ENCODE measurements around the gene MAD1L1. TPM values are rescaled to one million over a fixed set of nuclear protein-coding genes. Genes with fewer than 3 reads are reported as not detected.

The MAD1L1 gene
- total RNA-seq, 1 experiment from 2014 or later: 38.5 TPM

DNA sequence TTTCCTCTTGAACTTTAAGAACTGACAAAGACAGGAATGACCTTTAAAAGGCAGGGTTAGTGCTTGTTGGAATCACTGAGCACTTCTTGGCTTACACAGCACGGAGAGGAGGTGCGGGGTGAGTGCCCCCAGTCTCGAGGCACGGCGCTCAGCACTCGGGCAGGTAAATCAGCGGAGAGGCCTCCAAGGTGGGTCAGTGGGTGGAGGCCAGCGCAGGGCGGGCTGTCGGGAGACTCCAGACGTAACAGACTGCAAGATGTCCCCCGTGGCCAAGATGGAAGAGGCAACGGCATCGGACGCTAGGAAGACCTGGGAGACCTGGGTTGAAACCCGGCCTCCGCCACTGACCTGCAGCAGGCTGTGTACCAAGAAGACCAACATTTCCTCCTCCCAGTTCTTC, 149.4 kb downstream of the MAD1L1 start (continued):
- TF ChIP-seq, protein P1, sequence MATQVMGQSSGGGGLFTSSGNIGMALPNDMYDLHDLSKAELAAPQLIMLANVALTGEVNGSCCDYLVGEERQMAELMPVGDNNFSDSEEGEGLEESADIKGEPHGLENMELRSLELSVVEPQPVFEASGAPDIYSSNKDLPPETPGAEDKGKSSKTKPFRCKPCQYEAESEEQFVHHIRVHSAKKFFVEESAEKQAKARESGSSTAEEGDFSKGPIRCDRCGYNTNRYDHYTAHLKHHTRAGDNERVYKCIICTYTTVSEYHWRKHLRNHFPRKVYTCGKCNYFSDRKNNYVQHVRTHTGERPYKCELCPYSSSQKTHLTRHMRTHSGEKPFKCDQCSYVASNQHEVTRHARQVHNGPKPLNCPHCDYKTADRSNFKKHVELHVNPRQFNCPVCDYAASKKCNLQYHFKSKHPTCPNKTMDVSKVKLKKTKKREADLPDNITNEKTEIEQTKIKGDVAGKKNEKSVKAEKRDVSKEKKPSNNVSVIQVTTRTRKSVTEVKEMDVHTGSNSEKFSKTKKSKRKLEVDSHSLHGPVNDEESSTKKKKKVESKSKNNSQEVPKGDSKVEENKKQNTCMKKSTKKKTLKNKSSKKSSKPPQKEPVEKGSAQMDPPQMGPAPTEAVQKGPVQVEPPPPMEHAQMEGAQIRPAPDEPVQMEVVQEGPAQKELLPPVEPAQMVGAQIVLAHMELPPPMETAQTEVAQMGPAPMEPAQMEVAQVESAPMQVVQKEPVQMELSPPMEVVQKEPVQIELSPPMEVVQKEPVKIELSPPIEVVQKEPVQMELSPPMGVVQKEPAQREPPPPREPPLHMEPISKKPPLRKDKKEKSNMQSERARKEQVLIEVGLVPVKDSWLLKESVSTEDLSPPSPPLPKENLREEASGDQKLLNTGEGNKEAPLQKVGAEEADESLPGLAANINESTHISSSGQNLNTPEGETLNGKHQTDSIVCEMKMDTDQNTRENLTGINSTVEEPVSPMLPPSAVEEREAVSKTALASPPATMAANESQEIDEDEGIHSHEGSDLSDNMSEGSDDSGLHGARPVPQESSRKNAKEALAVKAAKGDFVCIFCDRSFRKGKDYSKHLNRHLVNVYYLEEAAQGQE (IDR thresholded peaks at IDR 0.05; ENCODE audit: low read depth): no peak

DNA sequence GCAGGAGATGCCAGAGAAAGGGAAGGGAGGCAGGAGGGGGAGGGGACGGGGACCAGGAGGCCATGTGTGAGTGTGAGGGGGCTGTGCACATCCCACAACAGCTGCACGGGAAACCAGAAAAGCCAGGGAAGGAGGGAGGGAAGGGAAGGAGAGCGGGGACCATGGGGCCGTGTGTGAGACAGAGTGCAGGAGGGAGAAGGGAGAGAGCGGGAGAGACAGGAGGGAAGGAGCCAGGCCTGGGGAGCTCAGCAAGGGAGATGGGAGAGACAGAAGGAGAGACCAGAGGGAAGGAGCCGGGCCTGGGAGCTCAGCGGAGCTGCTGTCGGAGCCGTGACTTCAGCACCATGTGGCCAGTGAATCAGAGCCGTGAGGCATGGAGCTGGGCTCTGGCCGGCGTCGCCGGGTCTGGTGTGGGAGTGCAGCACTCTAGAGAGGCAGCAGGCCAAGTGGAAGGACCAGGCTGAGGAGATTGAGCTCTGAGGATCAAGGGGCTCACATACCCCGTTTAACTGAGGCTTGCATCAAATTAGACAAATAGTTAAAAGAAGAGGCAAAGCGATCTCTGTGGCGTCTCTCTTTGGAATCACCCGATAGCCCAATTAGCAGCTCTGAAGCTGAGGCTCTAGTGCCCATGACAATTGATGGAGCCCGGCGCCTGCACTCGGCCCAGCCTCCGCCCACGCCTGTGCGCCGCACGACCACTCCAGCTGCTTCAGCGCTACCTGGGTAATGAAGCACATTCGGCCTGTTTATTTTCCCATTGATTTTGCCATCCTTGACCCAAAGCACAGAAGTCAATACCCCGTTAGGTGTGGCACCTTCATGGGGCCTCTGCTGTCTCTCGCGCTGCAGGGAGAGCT, 150.4 kb downstream of the MAD1L1 start:
- no peak overlapping the region for H3K4me3 ChIP-seq (replicated peaks in 1 of 2; ENCODE audit: low read depth in 1 of 2, low read length in 2 of 2)
- H3K9me3 ChIP-seq (ENCODE audit: control insufficient read depth in 1 of 2, insufficient read depth in 1 of 2, low read depth in 1 of 2, low read length in 2 of 2): no peaks in the 10 kb centered on the region
- DNase-seq (ENCODE audit: low read depth, low spot score) (no peak), ATAC-seq (no peak)
- no peak overlapping the region for H3K27ac ChIP-seq (ENCODE audit: low read depth, low read length)
- CTCF ChIA-PET: no interaction called here
- POLR2A ChIA-PET: no interaction called here
- no TSS peak for BruUV-seq (replicated peaks)
- TF ChIP-seq YY1 (IDR thresholded peaks at IDR 0.05; ENCODE audit: extremely low read depth, insufficient replicate concordance, low read depth, low read length) (no peak), CEBPB (IDR thresholded peaks at IDR 0.05; ENCODE audit: low read depth) (no peak), SRF (IDR thresholded peaks at IDR 0.05; ENCODE audit: low read depth) (no peak)
- TF ChIP-seq, protein P2, sequence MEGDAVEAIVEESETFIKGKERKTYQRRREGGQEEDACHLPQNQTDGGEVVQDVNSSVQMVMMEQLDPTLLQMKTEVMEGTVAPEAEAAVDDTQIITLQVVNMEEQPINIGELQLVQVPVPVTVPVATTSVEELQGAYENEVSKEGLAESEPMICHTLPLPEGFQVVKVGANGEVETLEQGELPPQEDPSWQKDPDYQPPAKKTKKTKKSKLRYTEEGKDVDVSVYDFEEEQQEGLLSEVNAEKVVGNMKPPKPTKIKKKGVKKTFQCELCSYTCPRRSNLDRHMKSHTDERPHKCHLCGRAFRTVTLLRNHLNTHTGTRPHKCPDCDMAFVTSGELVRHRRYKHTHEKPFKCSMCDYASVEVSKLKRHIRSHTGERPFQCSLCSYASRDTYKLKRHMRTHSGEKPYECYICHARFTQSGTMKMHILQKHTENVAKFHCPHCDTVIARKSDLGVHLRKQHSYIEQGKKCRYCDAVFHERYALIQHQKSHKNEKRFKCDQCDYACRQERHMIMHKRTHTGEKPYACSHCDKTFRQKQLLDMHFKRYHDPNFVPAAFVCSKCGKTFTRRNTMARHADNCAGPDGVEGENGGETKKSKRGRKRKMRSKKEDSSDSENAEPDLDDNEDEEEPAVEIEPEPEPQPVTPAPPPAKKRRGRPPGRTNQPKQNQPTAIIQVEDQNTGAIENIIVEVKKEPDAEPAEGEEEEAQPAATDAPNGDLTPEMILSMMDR (IDR thresholded peaks at IDR 0.05 in 2 of 3, conservative IDR thresholded peaks at IDR 0.05 in 1 of 3; ENCODE audit: borderline replicate concordance in 1 of 3, insufficient read depth in 1 of 3, low read depth in 2 of 3, low read length in 2 of 3): no peak
- H3K4me1 ChIP-seq (ENCODE audit: control insufficient read depth in 1 of 2, insufficient read depth in 2 of 2, low read length in 2 of 2): no peaks in the 10 kb centered on the region
- H4K20me1 ChIP-seq (ENCODE audit: insufficient read depth): no peaks in the 10 kb centered on the region
- no peaks in the 10 kb centered on the region for H3K9me2 ChIP-seq (ENCODE audit: insufficient read depth)
- no peaks in the 10 kb centered on the region for H3K27me3 ChIP-seq (ENCODE audit: insufficient read depth, low read length)
- H3K36me3 ChIP-seq (ENCODE audit: control insufficient read depth in 1 of 2, insufficient read depth in 2 of 2, low read length in 2 of 2): no peaks in the 10 kb centered on the region
- no peak overlapping the region for H3K4me2 ChIP-seq (ENCODE audit: low read length)
- H2AFZ ChIP-seq (ENCODE audit: low read depth, low read length, poor library complexity, severe bottlenecking): no peak overlapping the region
- intact Hi-C loops (cut with micrococcal nuclease): no loop called here
- RAD21 ChIA-PET (ENCODE audit: low non-redundant PET in 1 of 2, low total read pairs in 2 of 2, uncharacterized antibody in 2 of 2, unreplicated experiment in 2 of 2): no interaction called here
- H3K79me2 ChIP-seq (ENCODE audit: insufficient read depth, low read length): no peaks in the 10 kb centered on the region
- H3K9ac ChIP-seq (ENCODE audit: low read length): no peak overlapping the region
